Esophagus squamous epithelium (tissue), 5 donors: ENCODE data around the gene TNFRSF14. TPM values are rescaled to one million over a fixed set of nuclear protein-coding genes. Genes with fewer than 3 reads are reported as not detected.

Source experiments
- DNase-seq: peaks from one replicate; lab custom pipeline; 2025; lab: John Stamatoyannopoulos, UW
- H3K27ac ChIP-seq, 4 donors: fragments of 200-600 bp; sonication (generic); one replicate each; pipeline ENCODE4 v1.5.1; 2016 to 2019; ENCODE audit warnings: mild to moderate bottlenecking in 1 of 4
- H3K27me3 ChIP-seq, 4 donors: fragments of 200-600 bp; sonication (generic); 1 replicate in 3 of 4; 2 replicates in 1 of 4; pipeline versions ENCODE4 v1.5.1 to v1.6.0; 2017 to 2021; ENCODE audit warnings: antibody characterized with exemption in 1 of 4
- H3K36me3 ChIP-seq, 3 donors: fragments of 200-600 bp; sonication (generic); one replicate each; pipeline ENCODE4 v1.5.1; 2016 to 2019
- H3K4me1 ChIP-seq, 3 donors: fragments of 200-600 bp; sonication (generic); one replicate each; pipeline ENCODE4 v1.5.1; 2017 to 2019
- H3K4me3 ChIP-seq, 4 donors: fragments of 200-600 bp; sonication (generic); 1 replicate in 3 of 4; 2 replicates in 1 of 4; pipeline ENCODE4 v1.5.1; 2016 to 2019; ENCODE audit warnings: mild to moderate bottlenecking in 2 of 4, moderate library complexity in 1 of 4
- H3K9me3 ChIP-seq, 3 donors: fragments of 200-600 bp; sonication (generic); one replicate each; pipeline ENCODE4 v1.5.1; 2016 to 2019
- POLR2A ChIP-seq, 4 donors: fragments of 450-650 bp; IDR thresholded peaks; one replicate each; pipeline ENCODE4 v1.6.1; 2017; ENCODE audit warnings: antibody characterized with exemption in 4 of 4, mild to moderate bottlenecking in 4 of 4, moderate library complexity in 3 of 4
- WGBS, 2 donors: methylation state at CpG; one replicate each; pipeline ENCODE4 v1.1.5; 2018; 5-methylcytosine and 5-hydroxymethylcytosine counted together
- intact Hi-C: fragments of 100-400 bp; cut with DNase I; formaldehyde crosslinking; loops from one replicate; pipeline ENCODE4 v1.15.0; 2022
- total RNA-seq, 4 donors: library from RNA; depleted of rRNA; stranded (reverse); fragments of >200 nt; gene quantifications; one replicate each; pipeline ENCODE4 v1.1.0, GENCODE V29; 2016
- TF ChIP-seq, protein P1 (sequence below), 6 experiments: fragments of 450-650 bp in 4 of 6; fragments of 200-600 bp in 2 of 6; sonication (generic) in 2 of 6; IDR thresholded peaks; one replicate each; pipeline ENCODE4 v1.5.1; 2016 to 2019; ENCODE audit warnings: antibody characterized with exemption in 6 of 6, mild to moderate bottlenecking in 4 of 6, moderate library complexity in 4 of 6
- donor health status: DM: yes; HTN: yes; CAD: no.

Gene TNFRSF14
- total RNA-seq, 4 donors from 2014 or later: 13.8 to 39.5 (median 19.6) TPM

DNA sequence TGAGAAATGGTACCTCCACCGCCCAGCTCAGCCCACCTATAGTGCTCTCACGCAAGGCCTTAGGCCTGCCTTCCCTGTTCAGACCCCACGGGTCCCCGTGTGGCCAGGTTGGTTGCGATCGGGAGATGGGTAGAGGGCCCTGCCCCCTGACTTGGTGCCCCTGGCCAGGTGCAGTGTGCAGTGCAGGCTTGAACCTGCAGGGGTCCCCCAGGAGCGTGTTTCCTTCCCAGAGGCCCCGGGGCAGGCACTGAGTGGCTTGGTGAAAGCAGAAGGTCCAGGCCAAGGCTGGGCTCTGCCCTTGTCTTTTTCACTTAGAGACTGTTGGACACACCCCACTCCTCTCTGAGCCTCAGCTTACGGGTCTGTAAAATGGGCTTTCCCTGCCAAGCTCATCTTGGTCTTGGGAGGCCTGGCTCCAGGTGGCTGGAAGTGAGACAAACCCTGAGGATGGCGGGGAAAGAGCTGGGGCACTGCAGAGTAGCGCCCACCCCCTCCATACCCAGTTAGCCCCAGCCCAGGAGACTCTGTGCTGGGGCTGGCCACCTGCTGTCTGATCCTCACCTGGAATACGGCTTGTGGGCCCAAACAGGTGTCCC lies 16.8 kb upstream of the TNFRSF14 start:
- no peaks in the 10 kb centered on the region for H3K36me3 ChIP-seq
- intact Hi-C loops: no loop called here
- DNase-seq: no peak
- no peaks in the 10 kb centered on the region for H3K9me3 ChIP-seq
- no peak overlapping the region for H3K4me3 ChIP-seq
- 84 to 100% methylated on average over 2 to 6 of the region's 12 CpGs for WGBS, 2 donors
- H3K27ac ChIP-seq: no peak overlapping the region
- TF ChIP-seq, protein P1, sequence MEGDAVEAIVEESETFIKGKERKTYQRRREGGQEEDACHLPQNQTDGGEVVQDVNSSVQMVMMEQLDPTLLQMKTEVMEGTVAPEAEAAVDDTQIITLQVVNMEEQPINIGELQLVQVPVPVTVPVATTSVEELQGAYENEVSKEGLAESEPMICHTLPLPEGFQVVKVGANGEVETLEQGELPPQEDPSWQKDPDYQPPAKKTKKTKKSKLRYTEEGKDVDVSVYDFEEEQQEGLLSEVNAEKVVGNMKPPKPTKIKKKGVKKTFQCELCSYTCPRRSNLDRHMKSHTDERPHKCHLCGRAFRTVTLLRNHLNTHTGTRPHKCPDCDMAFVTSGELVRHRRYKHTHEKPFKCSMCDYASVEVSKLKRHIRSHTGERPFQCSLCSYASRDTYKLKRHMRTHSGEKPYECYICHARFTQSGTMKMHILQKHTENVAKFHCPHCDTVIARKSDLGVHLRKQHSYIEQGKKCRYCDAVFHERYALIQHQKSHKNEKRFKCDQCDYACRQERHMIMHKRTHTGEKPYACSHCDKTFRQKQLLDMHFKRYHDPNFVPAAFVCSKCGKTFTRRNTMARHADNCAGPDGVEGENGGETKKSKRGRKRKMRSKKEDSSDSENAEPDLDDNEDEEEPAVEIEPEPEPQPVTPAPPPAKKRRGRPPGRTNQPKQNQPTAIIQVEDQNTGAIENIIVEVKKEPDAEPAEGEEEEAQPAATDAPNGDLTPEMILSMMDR (IDR thresholded peaks at IDR 0.05): peak in 3 of 6 experiments; percentile 7 to 40 (median 11)
- TF ChIP-seq POLR2A (IDR thresholded peaks at IDR 0.05): no peak
- H3K27me3 ChIP-seq: peaks cover 0 to 83% (median 0%) of the 10 kb centered on the region in 4 donors
- H3K4me1 ChIP-seq: peaks cover 31 to 69% (median 38%) of the 10 kb centered on the region in 3 donors

DNA sequence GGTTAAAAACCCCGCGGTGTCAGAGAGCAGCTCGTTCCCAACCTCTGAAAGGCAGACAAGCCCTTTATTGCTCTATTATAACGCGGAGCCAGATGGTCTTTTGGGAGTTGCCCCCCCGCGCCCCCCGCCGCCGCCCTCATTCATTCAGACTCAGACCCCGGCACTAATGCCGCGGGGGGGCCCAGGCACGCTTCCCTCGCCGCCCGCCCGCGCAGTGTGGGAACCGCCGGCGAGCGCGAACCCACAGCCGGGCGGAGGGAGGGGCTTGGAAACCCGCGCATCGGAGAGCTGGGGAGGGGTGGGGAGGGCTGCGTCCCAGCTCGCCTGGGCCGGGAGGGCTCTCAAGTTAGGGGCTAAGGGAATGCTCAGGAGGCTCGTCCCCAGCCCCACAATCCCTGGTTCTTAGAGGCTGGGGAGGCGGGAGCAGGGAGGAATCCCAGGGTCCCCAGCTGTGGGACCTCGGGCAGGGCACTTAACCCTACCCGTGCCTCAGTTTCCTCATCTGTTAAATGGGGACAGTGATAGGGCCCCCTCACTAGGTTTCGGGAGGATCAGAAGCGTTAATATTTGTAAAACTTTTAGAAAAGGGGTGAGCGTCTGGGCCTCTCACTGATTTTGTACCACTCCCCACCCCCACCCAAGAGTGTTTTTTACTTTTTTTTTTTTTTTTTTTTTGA lies 15.2 kb upstream of the TNFRSF14 start:
- intact Hi-C loops: loop anchor here (10.0 kb wide), 1 partner anchor 346 kb away; the partner anchor contains the start of gene FAAP20
- peak overlapping the region in 1 of 4 donors; percentile 17 for H3K4me3 ChIP-seq
- DNase-seq: no peak
- peaks cover 0 to 68% (median 0%) of the 10 kb centered on the region in 4 donors for H3K27me3 ChIP-seq
- H3K36me3 ChIP-seq: no peaks in the 10 kb centered on the region
- 56 to 76% methylated on average over 3 to 6 of the region's 39 CpGs for WGBS, 2 donors
- no peak for TF ChIP-seq POLR2A (IDR thresholded peaks at IDR 0.05)
- TF ChIP-seq, protein P1 (IDR thresholded peaks at IDR 0.05): no peak
- no peak overlapping the region for H3K27ac ChIP-seq
- peaks cover 32 to 69% (median 39%) of the 10 kb centered on the region in 3 donors for H3K4me1 ChIP-seq
- no peaks in the 10 kb centered on the region for H3K9me3 ChIP-seq

DNA sequence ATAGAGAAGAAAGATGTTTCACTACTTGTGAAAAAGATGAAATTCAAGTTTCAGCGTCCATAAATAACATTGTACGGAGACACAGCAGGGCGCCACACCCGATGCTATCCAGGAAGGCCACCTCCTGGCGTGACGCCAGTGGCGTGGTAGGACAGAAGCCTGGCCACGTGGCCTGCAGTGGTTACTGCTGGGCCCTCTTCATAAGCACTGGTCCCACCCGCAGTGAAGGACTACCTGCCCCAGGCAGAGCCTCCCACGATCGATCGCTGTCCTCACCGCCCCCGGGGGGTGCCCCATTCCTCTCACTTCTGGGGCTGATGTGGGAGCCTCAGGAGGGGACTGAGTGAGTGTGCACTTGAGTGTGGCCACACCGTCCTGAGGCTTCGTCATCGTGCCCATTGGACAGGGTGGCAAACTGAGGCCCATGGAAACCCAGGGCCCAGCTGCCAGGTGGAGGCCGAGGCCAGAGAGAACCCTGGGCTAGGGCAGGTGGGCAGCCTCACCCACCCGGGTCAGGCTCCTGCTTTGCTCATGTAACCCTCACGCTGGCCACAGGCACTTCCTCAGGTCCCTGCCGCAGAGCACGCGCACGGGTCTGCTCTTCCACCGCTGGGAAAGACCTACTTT lies 14.4 kb upstream of the TNFRSF14 start:
- H3K36me3 ChIP-seq: no peaks in the 10 kb centered on the region
- intact Hi-C loops: loop anchor here (10.0 kb wide), 1 partner anchor 347 kb away; the partner anchor contains the start of gene FAAP20
- DNase-seq: no peak
- TF ChIP-seq POLR2A (IDR thresholded peaks at IDR 0.05): no peak
- TF ChIP-seq, protein P1 (IDR thresholded peaks at IDR 0.05): no peak
- H3K4me1 ChIP-seq: peaks cover 38 to 71% (median 47%) of the 10 kb centered on the region in 3 donors
- no peak overlapping the region for H3K4me3 ChIP-seq
- no peak overlapping the region for H3K27ac ChIP-seq
- no peaks in the 10 kb centered on the region for H3K9me3 ChIP-seq
- 41 to 45% methylated on average over 7 to 9 of the region's 25 CpGs for WGBS, 2 donors
- peaks cover 0 to 60% (median 0%) of the 10 kb centered on the region in 4 donors for H3K27me3 ChIP-seq

DNA sequence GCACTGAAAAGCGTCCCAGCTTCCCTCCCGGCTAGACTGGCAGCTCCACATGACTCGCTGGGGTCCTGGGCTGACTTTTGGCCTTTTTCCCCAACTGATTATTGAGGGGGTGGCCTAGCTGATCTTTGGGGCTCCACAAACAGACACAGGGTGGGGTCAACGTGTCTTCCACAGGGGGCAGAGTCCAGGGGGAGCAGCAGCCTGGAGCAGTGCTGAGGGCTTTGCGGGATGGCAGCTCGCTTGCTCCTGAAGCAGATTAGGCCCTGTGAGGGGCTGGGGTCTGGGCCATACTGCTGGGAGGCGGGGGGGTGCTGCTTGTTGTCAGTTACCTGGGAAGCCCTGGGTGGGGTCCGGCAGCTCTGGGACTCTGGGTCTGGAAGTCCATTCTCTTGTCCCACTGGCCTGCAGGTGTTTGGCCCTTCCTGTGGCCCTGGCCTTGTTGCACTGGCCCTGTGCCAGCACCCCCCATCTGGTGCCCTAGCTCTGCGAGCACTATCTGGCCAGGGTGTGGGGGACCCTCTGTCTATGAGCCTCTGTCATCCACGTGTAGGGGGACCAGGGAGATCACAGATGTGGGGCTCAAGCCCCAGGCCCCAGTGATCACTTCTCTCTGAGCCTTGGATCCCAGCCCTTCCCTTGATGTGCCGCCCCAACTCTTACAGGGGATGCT lies 13.8 kb upstream of the TNFRSF14 start:
- 76 to 80% methylated on average over 2 of the region's 11 CpGs for WGBS, 2 donors
- no peaks in the 10 kb centered on the region for H3K36me3 ChIP-seq
- intact Hi-C loops: loop anchor here (10.0 kb wide), 1 partner anchor 348 kb away; the partner anchor contains the start of gene FAAP20
- TF ChIP-seq, protein P1 (IDR thresholded peaks at IDR 0.05): no peak
- no peak for TF ChIP-seq POLR2A (IDR thresholded peaks at IDR 0.05)
- no peak for DNase-seq
- H3K4me1 ChIP-seq: peaks cover 40 to 71% (median 50%) of the 10 kb centered on the region in 3 donors
- H3K9me3 ChIP-seq: no peaks in the 10 kb centered on the region
- H3K27me3 ChIP-seq: peaks cover 0 to 53% (median 0%) of the 10 kb centered on the region in 4 donors
- no peak overlapping the region for H3K27ac ChIP-seq
- H3K4me3 ChIP-seq: no peak overlapping the region
